ENCODE measurements around the gene SPON1. TPM values are rescaled to one million over a fixed set of nuclear protein-coding genes. Genes with fewer than 3 reads are reported as not detected.

The SPON1 gene
- total and polyA plus RNA-seq, 2 donors (not counting 1 experiment from before 2014, with no cell fraction given), result 0.30 TPM; not detected in 1

DNA sequence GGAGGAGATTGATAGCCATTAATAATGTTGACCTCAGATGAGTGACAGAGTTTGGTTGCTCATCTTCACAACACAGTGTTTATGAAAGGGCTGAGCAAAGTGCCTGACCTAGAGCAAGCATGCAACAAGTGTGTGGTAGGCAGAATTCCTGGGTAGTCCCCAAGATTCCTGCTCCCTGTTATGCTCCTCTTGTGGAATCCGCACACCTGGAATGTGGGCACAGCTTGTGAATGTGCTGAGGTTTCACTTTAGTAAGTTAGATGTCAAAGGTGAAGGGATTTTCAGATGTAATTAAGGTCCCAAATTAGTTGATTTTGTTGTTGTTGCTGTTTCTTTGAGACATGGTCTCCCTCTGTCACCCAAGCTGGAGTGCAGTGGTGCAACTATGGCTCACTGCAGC, 20.7 kb upstream of the SPON1 start:
- intact Hi-C loops (cut with micrococcal nuclease), result no loop called here
- POLR2A ChIA-PET, result no interaction called here
- peaks cover 0 to 13% (median 5%) of the 10 kb centered on the region in 4 experiments for H3K27me3 ChIP-seq (replicated peaks in 1 of 4; ENCODE audit: control extremely low read depth in 1 of 4, control insufficient read depth in 3 of 4, insufficient read depth in 4 of 4, low read length in 3 of 4)

DNA sequence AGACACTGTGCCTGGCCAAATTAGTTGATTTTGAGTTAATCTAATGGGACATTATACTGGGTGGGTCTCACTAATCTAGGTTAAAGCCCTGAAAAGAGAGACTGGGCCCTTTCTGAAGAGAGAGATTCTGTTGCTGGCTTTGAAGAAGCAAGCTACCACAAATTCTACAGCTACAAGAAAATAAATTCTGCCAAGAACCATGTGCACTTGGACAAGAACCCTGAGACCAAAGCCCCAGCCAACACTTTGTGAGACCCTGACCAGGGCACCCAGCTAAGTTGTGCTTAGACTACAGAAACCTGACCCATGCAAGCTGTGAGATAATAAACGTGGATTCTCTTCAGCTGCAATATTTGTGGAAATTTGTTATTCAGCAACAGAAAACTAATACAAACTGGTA, 20.1 kb upstream of the SPON1 start:
- Mint-ChIP-seq H3K4me1 (no peaks in the 10 kb centered on the region), H3K27me3 (peaks cover 19% of the 10 kb centered on the region), H3K27ac (no peak overlapping the region), H3K4me3 (no peak overlapping the region), H3K9me3 (ENCODE audit: insufficient read depth) (peaks cover 2% of the 10 kb centered on the region)
- ATAC-seq (ENCODE audit: low read depth), result no peak
- Histone ChIP-seq H3K27ac (ENCODE audit: low read length in 2 of 2) (no peak overlapping the region), H3K36me3 (replicated peaks in 1 of 2; ENCODE audit: control extremely low read depth in 1 of 2, control insufficient read depth in 1 of 2, extremely low read depth in 1 of 2, insufficient read depth in 2 of 2, low read length in 1 of 2) (no peaks in the 10 kb centered on the region), H3K4me3 (ENCODE audit: control extremely low read depth in 1 of 5, extremely low read depth in 1 of 5, insufficient read depth in 1 of 5, low read depth in 2 of 5, low read length in 4 of 5) (no peak overlapping the region), H3K79me2 (ENCODE audit: control insufficient read depth, insufficient read depth, low read length) (no peaks in the 10 kb centered on the region), H3K4me2 (replicated peaks; ENCODE audit: low read depth, low read length, poor library complexity, severe bottlenecking) (no peak overlapping the region), H4K20me1 (ENCODE audit: control insufficient read depth, insufficient read depth, low read length, poor library complexity, severe bottlenecking) (no peaks in the 10 kb centered on the region), H3K9ac (ENCODE audit: low read length) (no peak overlapping the region), H3K9me3 (ENCODE audit: control extremely low read depth in 1 of 3, control insufficient read depth in 2 of 3, insufficient read depth in 1 of 3, low read length in 2 of 3) (peaks cover 0 to 7% (median 0%) of the 10 kb centered on the region in 3 donors), H3K4me1 (ENCODE audit: control insufficient read depth in 2 of 2, insufficient read depth in 2 of 2, low read length in 2 of 2) (no peaks in the 10 kb centered on the region), H3K27me3 (replicated peaks in 1 of 4; ENCODE audit: control extremely low read depth in 1 of 4, control insufficient read depth in 3 of 4, insufficient read depth in 4 of 4, low read length in 3 of 4) (peaks cover 0 to 13% (median 5%) of the 10 kb centered on the region in 4 experiments), H2AFZ (ENCODE audit: insufficient read depth, low read depth, low read length, poor library complexity, severe bottlenecking) (no peak overlapping the region)
- WGBS (ENCODE audit: insufficient coverage), result no CpG with 5 or more reads among the region's 1 CpG
- ChIA-PET CTCF (no interaction called here), POLR2A (no interaction called here)
- no peak for TF ChIP-seq EZH2 (IDR thresholded peaks at IDR 0.05; ENCODE audit: borderline replicate concordance, insufficient read depth, low read depth, low read length, poor library complexity, severe bottlenecking)
- TF ChIP-seq, protein P1, sequence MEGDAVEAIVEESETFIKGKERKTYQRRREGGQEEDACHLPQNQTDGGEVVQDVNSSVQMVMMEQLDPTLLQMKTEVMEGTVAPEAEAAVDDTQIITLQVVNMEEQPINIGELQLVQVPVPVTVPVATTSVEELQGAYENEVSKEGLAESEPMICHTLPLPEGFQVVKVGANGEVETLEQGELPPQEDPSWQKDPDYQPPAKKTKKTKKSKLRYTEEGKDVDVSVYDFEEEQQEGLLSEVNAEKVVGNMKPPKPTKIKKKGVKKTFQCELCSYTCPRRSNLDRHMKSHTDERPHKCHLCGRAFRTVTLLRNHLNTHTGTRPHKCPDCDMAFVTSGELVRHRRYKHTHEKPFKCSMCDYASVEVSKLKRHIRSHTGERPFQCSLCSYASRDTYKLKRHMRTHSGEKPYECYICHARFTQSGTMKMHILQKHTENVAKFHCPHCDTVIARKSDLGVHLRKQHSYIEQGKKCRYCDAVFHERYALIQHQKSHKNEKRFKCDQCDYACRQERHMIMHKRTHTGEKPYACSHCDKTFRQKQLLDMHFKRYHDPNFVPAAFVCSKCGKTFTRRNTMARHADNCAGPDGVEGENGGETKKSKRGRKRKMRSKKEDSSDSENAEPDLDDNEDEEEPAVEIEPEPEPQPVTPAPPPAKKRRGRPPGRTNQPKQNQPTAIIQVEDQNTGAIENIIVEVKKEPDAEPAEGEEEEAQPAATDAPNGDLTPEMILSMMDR (IDR thresholded peaks at IDR 0.05), result no peak
- intact Hi-C loops (cut with micrococcal nuclease), result no loop called here
- DNase-seq, result no peak

More for the DNA sequence above, 20.7 kb upstream of the SPON1 start:
- Histone ChIP-seq H3K36me3 (replicated peaks in 1 of 2; ENCODE audit: control extremely low read depth in 1 of 2, control insufficient read depth in 1 of 2, extremely low read depth in 1 of 2, insufficient read depth in 2 of 2, low read length in 1 of 2) (no peaks in the 10 kb centered on the region), H3K79me2 (ENCODE audit: control insufficient read depth, insufficient read depth, low read length) (no peaks in the 10 kb centered on the region), H4K20me1 (ENCODE audit: control insufficient read depth, insufficient read depth, low read length, poor library complexity, severe bottlenecking) (no peaks in the 10 kb centered on the region), H3K9me3 (ENCODE audit: control extremely low read depth in 1 of 3, control insufficient read depth in 2 of 3, insufficient read depth in 1 of 3, low read length in 2 of 3) (peaks cover 0 to 7% (median 0%) of the 10 kb centered on the region in 3 donors), H3K4me1 (ENCODE audit: control insufficient read depth in 2 of 2, insufficient read depth in 2 of 2, low read length in 2 of 2) (no peaks in the 10 kb centered on the region), H3K4me3 (ENCODE audit: control extremely low read depth in 1 of 5, extremely low read depth in 1 of 5, insufficient read depth in 1 of 5, low read depth in 2 of 5, low read length in 4 of 5) (no peak overlapping the region), H3K9ac (ENCODE audit: low read length) (no peak overlapping the region), H3K27ac (ENCODE audit: low read length in 2 of 2) (no peak overlapping the region), H2AFZ (ENCODE audit: insufficient read depth, low read depth, low read length, poor library complexity, severe bottlenecking) (no peak overlapping the region), H3K4me2 (replicated peaks; ENCODE audit: low read depth, low read length, poor library complexity, severe bottlenecking) (no peak overlapping the region)
- Mint-ChIP-seq H3K4me1 (no peaks in the 10 kb centered on the region), H3K27me3 (peaks cover 19% of the 10 kb centered on the region), H3K4me3 (no peak overlapping the region), H3K9me3 (ENCODE audit: insufficient read depth) (peaks cover 2% of the 10 kb centered on the region), H3K27ac (no peak overlapping the region)
- WGBS (ENCODE audit: insufficient coverage), result 100% methylated on average over 1 of the region's 1 CpG
- CTCF ChIA-PET, result interaction anchor here (1.3 kb wide), 1 partner anchor 15 kb away, joined by 4 read pairs; no protein-coding TSS in a partner anchor
- DNase-seq, result no peak
- no peak for ATAC-seq (ENCODE audit: low read depth)
- TF ChIP-seq, protein P1 (IDR thresholded peaks at IDR 0.05), result no peak
- TF ChIP-seq EZH2 (IDR thresholded peaks at IDR 0.05; ENCODE audit: borderline replicate concordance, insufficient read depth, low read depth, low read length, poor library complexity, severe bottlenecking), result no peak

Measured in B cell (primary cell).